Trophoblast cell (in vitro differentiated cells and primary cell): ENCODE data around the gene CD151.

Source experiments
- DNase-seq, 2 donors: peaks; one replicate each; pipeline ENCODE4 v3.0.0-alpha.2; 2016
- H2AFZ ChIP-seq: 2 replicates; pipeline ENCODE4 v1.6.1; 2013; ENCODE audit warnings: low read length, moderate library complexity, mild to moderate bottlenecking; ENCODE audit not compliant: insufficient read depth, poor library complexity
- H2AK5ac ChIP-seq: 2 replicates; pipeline ENCODE4 v1.6.1; 2013; ENCODE audit warnings: mild to moderate bottlenecking, low read length
- H2BK120ac ChIP-seq: 2 replicates; pipeline ENCODE4 v1.6.1; 2013; ENCODE audit warnings: low read length, mild to moderate bottlenecking, moderate library complexity; ENCODE audit not compliant: insufficient read depth, poor library complexity
- H2BK12ac ChIP-seq: 2 replicates; pipeline ENCODE4 v1.6.1; 2013; ENCODE audit warnings: mild to moderate bottlenecking, low read length, moderate library complexity
- H2BK5ac ChIP-seq: 2 replicates; pipeline ENCODE4 v1.6.1; 2013; ENCODE audit warnings: low read length, low read depth, moderate library complexity, mild to moderate bottlenecking; ENCODE audit not compliant: poor library complexity
- H3K14ac ChIP-seq: 2 replicates; pipeline ENCODE4 v1.6.1; 2013; ENCODE audit warnings: mild to moderate bottlenecking, low read length
- H3K18ac ChIP-seq: 2 replicates; pipeline ENCODE4 v1.6.1; 2013; ENCODE audit warnings: mild to moderate bottlenecking, low read length
- H3K23ac ChIP-seq: 2 replicates; pipeline ENCODE4 v1.6.1; 2013; ENCODE audit warnings: low read length
- H3K27ac ChIP-seq: 2 replicates; pipeline ENCODE4 v1.5.1; 2013; ENCODE audit warnings: low read depth, mild to moderate bottlenecking, inconsistent platforms, low read length, moderate library complexity
- H3K27me3 ChIP-seq: 2 replicates; pipeline ENCODE4 v1.6.1; 2013; ENCODE audit warnings: inconsistent platforms, mild to moderate bottlenecking, low read length, moderate library complexity; ENCODE audit not compliant: insufficient read depth
- H3K36me3 ChIP-seq, 2 experiments: 1 replicate in 1 of 2; 2 replicates in 1 of 2; pipeline ENCODE4 v1.6.1; 2013; ENCODE audit warnings: low read length in 2 of 2, mild to moderate bottlenecking in 2 of 2, moderate library complexity in 1 of 2; ENCODE audit not compliant: insufficient read depth in 2 of 2, control insufficient read depth in 1 of 2
- H3K4ac ChIP-seq: 2 replicates; pipeline ENCODE4 v1.6.1; 2013; ENCODE audit warnings: low read depth, mild to moderate bottlenecking, low read length, moderate library complexity
- H3K4me1 ChIP-seq, 2 experiments: 1 replicate in 1 of 2; 2 replicates in 1 of 2; pipeline ENCODE4 v1.6.1; 2013; ENCODE audit warnings: low read length in 2 of 2, mild to moderate bottlenecking in 2 of 2, moderate library complexity in 1 of 2; ENCODE audit not compliant: insufficient read depth in 2 of 2, control insufficient read depth in 1 of 2
- H3K4me2 ChIP-seq: 2 replicates; pipeline ENCODE4 v1.6.1; 2013; ENCODE audit warnings: inconsistent platforms, mild to moderate bottlenecking, low read length, moderate library complexity
- H3K4me3 ChIP-seq: 2 replicates; pipeline ENCODE4 v1.5.1; 2013; ENCODE audit warnings: mild to moderate bottlenecking, low read depth, low read length, inconsistent platforms
- H3K79me1 ChIP-seq: one replicate; pipeline ENCODE4 v1.6.1; 2013; ENCODE audit warnings: low read length
- H3K79me2 ChIP-seq: 2 replicates; pipeline ENCODE4 v1.6.1; 2013; ENCODE audit warnings: low read length, mild to moderate bottlenecking; ENCODE audit not compliant: control insufficient read depth, insufficient read depth, poor library complexity
- H3K9ac ChIP-seq: 2 replicates; pipeline ENCODE4 v1.6.1; 2013; ENCODE audit warnings: mild to moderate bottlenecking, low read length
- H3K9me3 ChIP-seq: 2 replicates; pipeline ENCODE4 v1.6.1; 2013; ENCODE audit warnings: low read depth, mild to moderate bottlenecking, control low read depth, inconsistent platforms, low read length; ENCODE audit not compliant: insufficient read depth
- H4K12ac ChIP-seq: 2 replicates; pipeline ENCODE4 v1.6.1; 2013; ENCODE audit warnings: low read depth, mild to moderate bottlenecking, low read length, moderate library complexity
- H4K8ac ChIP-seq: 2 replicates; pipeline ENCODE4 v1.6.1; 2013; ENCODE audit warnings: low read depth, mild to moderate bottlenecking, low read length, moderate library complexity
- H4K91ac ChIP-seq: one replicate; pipeline ENCODE4 v1.6.1; 2013; ENCODE audit warnings: low read depth, mild to moderate bottlenecking, low read length, moderate library complexity
- WGBS: extraction: QIAGEN DNeasy Blood & Tissue Kit; methylation state at CpG from one replicate; pipeline ENCODE4 v1.1.7; 2013; ENCODE audit warnings: missing lambda C conversion rate; ENCODE audit not compliant: insufficient read length, insufficient coverage; ENCODE audit errors: extremely low coverage; 5-methylcytosine and 5-hydroxymethylcytosine counted together

The CD151 gene

DNA sequence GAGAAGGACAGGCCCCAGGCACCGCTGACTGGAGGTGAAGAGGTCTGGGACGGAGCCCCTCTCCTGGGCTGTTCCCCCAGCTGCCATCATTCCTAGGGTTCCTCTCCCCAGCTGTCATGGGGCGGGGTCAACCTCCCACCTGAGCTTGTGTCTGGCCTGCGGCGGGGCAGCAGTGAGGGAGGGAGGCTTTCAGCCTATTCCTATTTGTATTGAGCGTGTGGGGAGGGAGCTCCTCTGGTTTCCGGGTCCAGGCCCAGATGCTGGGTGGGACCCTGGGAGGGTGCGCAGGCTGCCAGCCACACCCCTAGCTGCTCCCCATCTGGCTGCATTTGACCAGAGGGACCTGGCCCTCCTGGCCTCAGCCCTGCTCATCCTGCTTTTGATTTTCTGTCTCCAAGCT is 23.6 kb downstream of the CD151 start:
- H3K4me3 ChIP-seq: no peak overlapping the region
- no peaks in the 10 kb centered on the region for H3K9me3 ChIP-seq
- H3K27ac ChIP-seq: no peak overlapping the region
- no peak overlapping the region for H4K91ac ChIP-seq
- H3K27me3 ChIP-seq: no peaks in the 10 kb centered on the region
- no peak overlapping the region for H3K18ac ChIP-seq
- DNase-seq: no peak
- no peaks in the 10 kb centered on the region for H3K4me1 ChIP-seq
- H4K12ac ChIP-seq: no peak overlapping the region
- no peak overlapping the region for H3K23ac ChIP-seq
- no peaks in the 10 kb centered on the region for H3K36me3 ChIP-seq
- no peak overlapping the region for H3K4ac ChIP-seq
- no peak overlapping the region for H2BK12ac ChIP-seq
- H2BK5ac ChIP-seq: no peak overlapping the region
- no peaks in the 10 kb centered on the region for H3K79me1 ChIP-seq
- no peak overlapping the region for H2AFZ ChIP-seq
- no peak overlapping the region for H3K4me2 ChIP-seq
- no peaks in the 10 kb centered on the region for H3K79me2 ChIP-seq
- no peak overlapping the region for H3K14ac ChIP-seq
- no peak overlapping the region for H2AK5ac ChIP-seq
- no peak overlapping the region for H3K9ac ChIP-seq
- no peak overlapping the region for H2BK120ac ChIP-seq
- no peak overlapping the region for H4K8ac ChIP-seq
- no CpG with 5 or more reads among the region's 8 CpGs for WGBS

DNA sequence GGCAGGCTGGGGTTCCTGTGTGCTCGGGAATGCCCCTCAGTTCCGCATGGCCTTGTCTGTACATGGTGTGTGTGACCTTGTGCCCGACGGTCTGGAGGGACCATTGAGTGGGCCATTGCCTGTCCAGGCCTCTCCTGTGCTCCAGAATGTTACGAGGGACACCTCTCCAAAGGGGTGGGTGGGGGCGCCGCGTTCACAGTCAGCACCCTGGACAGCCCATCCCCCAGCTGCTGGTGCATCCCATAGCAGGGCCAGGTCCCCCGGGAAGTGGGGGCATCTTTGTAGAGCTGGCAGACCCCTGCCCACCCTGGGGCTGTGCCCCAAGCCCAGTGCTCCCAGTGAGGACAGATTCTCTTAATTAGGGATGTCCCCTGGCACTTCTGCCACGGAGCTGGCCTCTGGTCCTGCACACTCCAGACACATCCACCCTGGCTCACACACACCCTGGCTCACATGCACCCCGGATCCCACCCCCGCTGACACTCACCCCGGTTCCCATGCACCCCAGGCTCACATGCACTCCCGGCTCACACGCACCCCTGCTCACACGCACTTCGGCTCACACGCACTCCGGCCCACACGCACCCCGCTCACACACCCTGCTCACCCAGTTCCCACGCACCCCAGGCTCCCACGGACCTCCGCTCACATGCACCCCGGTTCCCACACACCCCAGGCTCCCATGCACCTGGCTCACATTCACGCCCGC is 25.5 kb downstream of the CD151 start:
- no peaks in the 10 kb centered on the region for H3K9me3 ChIP-seq
- no peak overlapping the region for H3K14ac ChIP-seq
- no peak overlapping the region for H4K8ac ChIP-seq
- no peaks in the 10 kb centered on the region for H3K36me3 ChIP-seq
- H2BK12ac ChIP-seq: no peak overlapping the region
- no peak overlapping the region for H3K4ac ChIP-seq
- no CpG with 5 or more reads among the region's 27 CpGs for WGBS
- H2AFZ ChIP-seq: no peak overlapping the region
- no peak overlapping the region for H4K91ac ChIP-seq
- no peak overlapping the region for H3K23ac ChIP-seq
- H3K4me2 ChIP-seq: no peak overlapping the region
- H4K12ac ChIP-seq: no peak overlapping the region
- no peaks in the 10 kb centered on the region for H3K79me1 ChIP-seq
- H3K27ac ChIP-seq: no peak overlapping the region
- no peaks in the 10 kb centered on the region for H3K27me3 ChIP-seq
- DNase-seq: no peak
- H2BK120ac ChIP-seq: no peak overlapping the region
- H3K4me1 ChIP-seq: no peaks in the 10 kb centered on the region
- no peak overlapping the region for H3K9ac ChIP-seq
- no peak overlapping the region for H2AK5ac ChIP-seq
- H3K79me2 ChIP-seq: no peaks in the 10 kb centered on the region
- H2BK5ac ChIP-seq: no peak overlapping the region
- H3K18ac ChIP-seq: no peak overlapping the region
- H3K4me3 ChIP-seq: peak overlapping the region; percentile 6

DNA sequence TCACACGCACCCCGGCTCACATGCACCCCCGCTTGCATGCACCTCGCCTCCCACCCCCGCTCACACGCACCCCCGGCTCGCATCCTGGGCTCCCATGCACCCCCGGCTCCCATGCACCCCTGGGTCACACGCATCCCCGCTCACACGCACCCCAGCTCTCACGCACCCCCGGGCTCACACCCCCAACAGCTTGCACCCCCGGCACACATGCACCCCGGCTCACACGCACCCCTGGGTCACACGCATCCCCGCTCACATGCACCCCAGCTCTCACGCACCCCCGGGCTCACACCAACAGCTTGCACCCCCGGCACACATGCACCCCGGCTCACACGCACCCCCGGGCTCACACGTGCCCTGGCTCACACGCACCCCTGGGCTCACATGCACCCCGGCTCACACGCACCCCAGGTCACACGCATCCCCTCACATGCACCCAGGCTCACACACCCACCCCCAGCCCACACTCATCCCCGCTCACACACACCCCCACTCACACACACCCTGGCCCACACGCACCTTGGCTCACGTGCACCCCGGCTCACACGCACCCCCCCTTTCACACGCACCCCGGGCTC is 26.1 kb downstream of the CD151 start:
- H3K79me2 ChIP-seq: no peaks in the 10 kb centered on the region
- no peak overlapping the region for H2AK5ac ChIP-seq
- H3K18ac ChIP-seq: no peak overlapping the region
- H3K27me3 ChIP-seq: no peaks in the 10 kb centered on the region
- no peak overlapping the region for H2BK12ac ChIP-seq
- WGBS: no CpG with 5 or more reads among the region's 37 CpGs
- no peaks in the 10 kb centered on the region for H3K4me1 ChIP-seq
- no peak overlapping the region for H3K27ac ChIP-seq
- no peaks in the 10 kb centered on the region for H3K9me3 ChIP-seq
- no peak overlapping the region for H3K4ac ChIP-seq
- no peaks in the 10 kb centered on the region for H3K79me1 ChIP-seq
- H3K36me3 ChIP-seq: no peaks in the 10 kb centered on the region
- H3K14ac ChIP-seq: no peak overlapping the region
- no peak overlapping the region for H2AFZ ChIP-seq
- H3K4me2 ChIP-seq: no peak overlapping the region
- no peak overlapping the region for H2BK120ac ChIP-seq
- H2BK5ac ChIP-seq: no peak overlapping the region
- H3K23ac ChIP-seq: no peak overlapping the region
- no peak for DNase-seq
- no peak overlapping the region for H3K9ac ChIP-seq
- no peak overlapping the region for H4K12ac ChIP-seq
- H4K91ac ChIP-seq: no peak overlapping the region
- H3K4me3 ChIP-seq: peak overlapping the region; percentile 6
- H4K8ac ChIP-seq: no peak overlapping the region

DNA sequence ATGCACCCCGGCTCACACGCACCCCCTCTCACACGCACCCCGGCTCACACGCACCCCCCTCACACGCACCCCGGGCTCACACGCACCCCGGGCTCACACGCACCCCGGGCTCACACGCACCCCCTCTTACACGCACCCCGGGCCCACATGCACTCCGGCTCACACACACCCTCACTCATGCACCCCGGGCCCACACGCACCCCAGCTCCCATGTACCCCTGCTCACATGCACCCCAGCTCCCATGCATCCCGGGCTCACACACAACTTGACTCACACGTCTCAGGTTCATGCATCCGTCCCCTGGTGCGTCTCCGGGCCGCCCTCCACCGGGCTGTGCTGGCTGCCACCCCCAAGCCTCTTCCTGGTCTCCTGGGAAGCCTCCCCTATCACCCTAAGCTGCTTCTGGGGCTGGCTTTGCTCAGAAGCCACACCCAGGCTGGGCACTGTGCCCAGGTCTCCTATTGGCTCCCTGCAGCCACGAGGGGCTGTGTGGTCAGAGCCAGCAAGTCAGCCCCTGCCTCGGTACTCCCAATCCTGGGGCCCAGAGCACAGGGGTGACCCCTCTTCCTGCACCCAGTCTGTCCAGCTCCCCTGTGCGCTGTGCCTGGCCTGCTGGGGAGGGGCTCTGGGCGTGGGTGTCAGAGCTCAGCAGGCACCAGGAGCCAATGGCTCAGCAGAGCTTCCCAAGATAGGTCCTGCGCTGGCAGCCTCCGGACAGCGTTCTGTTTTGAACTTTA is 26.8 kb downstream of the CD151 start:
- Histone ChIP-seq H2AK5ac (no peak overlapping the region), H2BK12ac (no peak overlapping the region), H3K18ac (no peak overlapping the region), H2BK120ac (no peak overlapping the region), H2BK5ac (no peak overlapping the region), H3K4me2 (no peak overlapping the region), H3K4me3 (no peak overlapping the region), H4K91ac (no peak overlapping the region), H4K8ac (no peak overlapping the region), H3K4ac (no peak overlapping the region), H2AFZ (no peak overlapping the region), H3K36me3 (peaks cover 0 to 4% of the 10 kb centered on the region in 2 experiments), H3K23ac (no peak overlapping the region), H3K27me3 (no peaks in the 10 kb centered on the region), H3K9me3 (peaks cover 1% of the 10 kb centered on the region), H3K9ac (no peak overlapping the region), H3K27ac (no peak overlapping the region), H4K12ac (no peak overlapping the region), H3K4me1 (no peaks in the 10 kb centered on the region), H3K14ac (no peak overlapping the region), H3K79me2 (no peaks in the 10 kb centered on the region), H3K79me1 (no peaks in the 10 kb centered on the region)
- WGBS: no CpG with 5 or more reads among the region's 31 CpGs
- peak in 1 of 2 donors; percentile 9 for DNase-seq
